Ureter (tissue), 1 donor: ENCODE results near the gene CLDN6. TPM values are rescaled to one million over a fixed set of nuclear protein-coding genes. Genes with fewer than 3 reads are reported as not detected.

Experiments
- DNase-seq: peaks from one replicate; pipeline ENCODE4 v3.0.0-alpha.2; 2020; ENCODE audit warnings: low spot score
- total RNA-seq: library from RNA; stranded (reverse); gene quantifications from one replicate; pipeline ENCODE4 v1.2.4, GENCODE V29; 2023
- donor health status: DM: yes; HTN: yes; CAD: no.

CLDN6 gene
- total RNA-seq, 1 donor from 2014 or later = not detected

DNA sequence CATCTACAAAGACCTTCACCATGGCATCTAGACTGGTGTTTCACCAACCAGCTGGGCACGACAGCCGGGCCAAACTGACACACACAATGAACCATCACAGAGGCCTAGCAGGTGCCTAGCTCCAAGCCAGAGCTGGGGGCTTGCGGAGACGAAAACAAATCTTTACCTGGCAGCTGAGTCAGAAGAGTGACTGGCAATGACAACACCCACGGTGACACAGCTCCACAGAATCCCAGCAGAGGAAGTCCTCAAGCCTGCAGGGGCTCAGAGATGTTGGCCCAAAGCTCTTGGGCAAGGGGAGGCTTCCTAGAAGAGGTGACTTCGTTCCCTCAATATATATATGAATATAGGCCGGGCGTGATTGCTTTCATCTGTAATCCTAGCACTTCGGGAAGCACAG lies 33.5 kb upstream of the CLDN6 start:
- no peak for DNase-seq

- DNase-seq = no peak
These were observed 33.0 kb upstream of the CLDN6 start for GRCh38 chr16:3051009-3051408.

DNA sequence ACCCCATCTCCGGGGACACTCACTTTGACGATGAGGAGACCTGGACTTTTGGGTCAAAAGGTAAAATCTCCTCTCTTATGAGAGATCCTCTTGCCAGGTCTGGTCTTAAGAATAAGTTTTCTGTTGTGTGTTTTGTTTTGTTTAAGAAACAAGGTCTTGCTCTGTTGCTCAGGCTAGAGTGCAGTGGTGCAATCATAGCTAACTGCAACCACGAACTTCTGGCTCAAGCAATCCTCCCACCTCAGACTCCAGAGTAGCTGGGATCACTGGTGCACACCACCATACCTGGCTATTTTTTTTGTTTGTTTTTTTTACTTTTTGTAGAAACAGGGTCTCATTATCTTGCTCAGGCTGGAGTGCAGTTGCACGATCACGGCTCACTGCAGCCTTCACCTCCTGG lies 32.5 kb upstream of the CLDN6 start:
- DNase-seq = no peak

- DNase-seq = no peak
These were observed 32.0 kb upstream of the CLDN6 start for GRCh38 chr16:3049921-3050481.

DNA sequence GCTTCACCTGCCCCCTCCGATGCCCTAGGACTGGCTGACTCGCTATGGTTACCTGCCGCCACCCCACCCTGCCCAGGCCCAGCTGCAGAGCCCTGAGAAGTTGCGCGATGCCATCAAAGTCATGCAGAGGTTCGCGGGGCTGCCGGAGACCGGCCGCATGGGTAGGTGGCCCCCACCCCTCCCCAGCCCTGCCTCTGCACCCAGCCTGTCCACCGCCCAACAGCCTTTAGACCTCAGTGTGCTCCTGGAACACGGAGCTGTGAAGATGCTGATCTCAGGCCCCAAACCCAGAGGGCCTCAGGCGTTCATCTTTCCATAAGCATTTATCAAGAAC lies 29.4 kb upstream of the CLDN6 start:
- no peak for DNase-seq

DNA sequence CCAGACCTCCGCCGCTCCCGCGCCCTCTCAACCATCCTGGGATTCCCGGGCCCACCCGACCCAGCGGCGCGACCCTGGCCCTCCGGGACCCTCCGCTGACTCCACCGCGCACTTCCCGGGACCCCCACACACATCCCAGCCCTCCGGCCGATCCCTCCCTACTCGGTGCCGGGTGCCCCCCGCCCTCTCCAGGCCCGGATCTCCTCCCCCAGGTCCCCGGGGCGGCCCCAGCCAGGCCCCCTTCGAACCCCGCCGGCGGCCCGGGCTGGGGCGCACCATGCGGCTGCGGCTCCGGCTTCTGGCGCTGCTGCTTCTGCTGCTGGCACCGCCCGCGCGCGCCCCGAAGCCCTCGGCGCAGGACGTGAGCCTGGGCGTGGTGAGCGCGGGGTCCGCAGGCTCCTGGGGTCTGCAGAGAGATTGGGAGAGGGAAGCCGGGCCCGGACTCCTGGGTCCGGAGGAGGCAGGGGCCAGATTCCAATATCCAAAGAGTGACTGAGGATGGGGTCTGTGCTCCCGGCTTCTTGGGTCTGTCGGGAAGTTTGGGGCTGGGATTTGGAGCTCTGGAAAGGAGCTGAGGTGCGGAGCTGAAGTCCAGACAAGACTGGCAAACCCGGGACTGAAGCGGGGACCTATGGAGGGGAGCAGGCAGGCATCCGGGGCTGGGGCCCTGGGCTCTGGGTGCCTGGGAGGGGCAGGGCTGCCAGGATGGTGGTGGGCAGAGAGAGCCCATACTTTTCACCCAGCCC lies 28.8 kb upstream of the CLDN6 start:
- DNase-seq = no peak

DNA sequence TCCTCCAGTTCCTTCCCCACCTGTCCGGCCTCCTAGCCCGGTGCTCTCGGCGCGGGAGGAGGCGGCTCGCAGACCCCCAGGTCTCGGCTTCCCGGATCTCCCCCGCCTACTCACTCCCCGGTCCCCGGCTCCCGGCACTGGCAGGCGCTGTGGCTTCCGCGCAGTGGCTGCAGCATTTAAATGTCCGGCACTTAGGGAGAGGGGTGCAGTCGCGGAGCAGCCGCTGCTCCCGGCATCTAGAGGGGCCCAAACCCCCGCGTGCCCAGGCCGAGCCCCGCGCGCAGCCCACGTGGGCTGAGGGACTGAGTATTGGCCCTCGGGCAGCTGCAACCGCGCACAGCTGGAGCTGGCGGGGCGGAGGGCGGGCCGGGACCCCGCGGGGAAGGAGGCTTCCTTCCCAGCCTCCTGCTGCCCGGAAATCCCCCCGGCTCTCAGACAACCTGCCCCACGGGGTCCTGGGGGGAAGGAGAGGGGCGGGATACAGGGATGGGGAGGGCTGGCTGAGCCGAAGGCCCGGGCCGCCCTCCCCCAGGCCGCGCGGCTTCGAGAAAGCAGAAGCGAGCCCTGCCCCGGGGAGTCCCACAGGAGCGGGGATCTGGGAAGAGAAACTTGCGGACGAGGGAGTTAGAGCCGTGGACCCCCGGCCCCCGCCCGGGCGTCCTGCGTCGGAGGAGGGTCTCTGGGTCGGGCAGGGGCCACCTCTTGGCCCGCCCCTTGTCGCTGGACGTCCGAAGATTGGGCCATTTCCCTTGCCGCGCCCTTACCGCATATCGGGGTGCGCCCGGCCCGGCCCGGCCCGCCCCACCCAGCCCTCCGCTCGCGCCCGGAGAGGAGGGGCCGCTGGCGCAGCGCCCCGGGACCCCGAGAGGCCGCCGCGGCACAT lies 28.0 kb upstream of the CLDN6 start, which contains the start of gene MMP25:
Gene MMP25, plus strand, starts transcription at position 804 of the 883 bp plus-strand sequence. CDS start 357 bp downstream, outside the sequence.
- DNase-seq = no peak

DNA sequence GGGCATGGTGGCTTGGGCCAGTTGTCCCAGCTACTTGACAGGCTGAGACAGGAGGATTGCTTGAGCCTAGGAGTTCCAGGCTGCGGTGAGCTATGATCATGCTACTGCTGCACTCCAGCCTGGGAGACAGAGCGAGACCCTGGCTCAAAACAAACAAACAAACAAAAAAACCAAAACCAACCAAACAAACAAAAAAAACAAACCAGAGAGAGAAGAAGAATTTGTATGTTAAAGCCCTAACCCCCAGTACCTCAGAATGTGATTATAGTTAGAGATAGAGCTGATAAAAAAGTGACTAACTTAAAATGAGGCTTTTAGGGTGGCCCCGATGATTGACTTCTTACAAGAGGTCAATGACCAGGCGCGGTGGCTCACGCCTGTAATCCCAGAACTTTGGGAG lies 26.7 kb upstream of the CLDN6 start:
- no peak for DNase-seq

GRCh38 chr16:3042376-3042775 lies 24.4 kb upstream of the CLDN6 start:
- DNase-seq = no peak

DNA sequence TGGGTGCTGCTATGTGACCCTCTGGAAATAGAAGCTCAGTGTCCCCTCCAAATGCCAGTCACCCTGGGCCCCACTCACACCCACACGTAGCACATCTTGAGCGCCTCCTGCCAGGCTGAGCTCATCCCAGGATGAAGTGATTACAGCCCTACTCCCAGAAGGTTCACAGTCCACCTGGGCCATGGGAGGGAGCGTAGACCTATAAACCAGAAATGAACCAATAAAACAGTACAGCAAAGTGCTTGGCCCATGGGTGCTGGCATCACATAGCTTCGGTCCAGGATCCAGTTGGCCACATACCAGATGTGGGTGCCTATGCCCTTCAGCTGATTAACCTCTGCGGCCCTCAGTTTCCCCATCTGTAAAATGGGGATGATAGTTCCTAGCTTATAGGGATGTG lies 20.9 kb upstream of the CLDN6 start:
- no peak for DNase-seq

DNA sequence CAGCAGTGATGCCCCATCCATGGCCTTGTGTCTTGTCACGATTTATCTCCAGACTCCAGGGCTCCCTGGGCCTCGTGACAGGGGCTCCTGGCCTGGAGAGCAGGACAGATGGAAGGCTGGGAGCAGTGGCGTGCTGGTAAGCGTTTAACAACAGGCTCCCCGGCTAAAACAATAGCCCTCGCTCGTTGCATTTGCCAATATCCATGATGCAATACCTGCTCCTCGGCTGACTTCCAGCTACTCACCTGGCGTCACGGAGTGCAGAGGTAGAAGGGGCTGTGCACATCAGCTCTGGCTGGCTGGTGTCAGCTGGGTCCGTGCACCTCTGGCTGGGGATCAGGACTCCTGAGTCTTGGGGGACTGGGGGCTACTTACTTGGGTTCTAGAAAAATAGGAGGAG lies 20.3 kb upstream of the CLDN6 start:
- no peak for DNase-seq

- no peak for DNase-seq
These were observed 18.8 kb upstream of the CLDN6 start, which contains the start of gene BICDL2 for GRCh38 chr16:3036726-3037315. Gene BICDL2 (minus strand): TSS chr16:3036944. CDS start chr16:3035496, 1,448 bp downstream.

GRCh38 chr16:3035972-3036725 lies 18.2 kb upstream of the CLDN6 start:
- DNase-seq = peak; percentile 68

DNA sequence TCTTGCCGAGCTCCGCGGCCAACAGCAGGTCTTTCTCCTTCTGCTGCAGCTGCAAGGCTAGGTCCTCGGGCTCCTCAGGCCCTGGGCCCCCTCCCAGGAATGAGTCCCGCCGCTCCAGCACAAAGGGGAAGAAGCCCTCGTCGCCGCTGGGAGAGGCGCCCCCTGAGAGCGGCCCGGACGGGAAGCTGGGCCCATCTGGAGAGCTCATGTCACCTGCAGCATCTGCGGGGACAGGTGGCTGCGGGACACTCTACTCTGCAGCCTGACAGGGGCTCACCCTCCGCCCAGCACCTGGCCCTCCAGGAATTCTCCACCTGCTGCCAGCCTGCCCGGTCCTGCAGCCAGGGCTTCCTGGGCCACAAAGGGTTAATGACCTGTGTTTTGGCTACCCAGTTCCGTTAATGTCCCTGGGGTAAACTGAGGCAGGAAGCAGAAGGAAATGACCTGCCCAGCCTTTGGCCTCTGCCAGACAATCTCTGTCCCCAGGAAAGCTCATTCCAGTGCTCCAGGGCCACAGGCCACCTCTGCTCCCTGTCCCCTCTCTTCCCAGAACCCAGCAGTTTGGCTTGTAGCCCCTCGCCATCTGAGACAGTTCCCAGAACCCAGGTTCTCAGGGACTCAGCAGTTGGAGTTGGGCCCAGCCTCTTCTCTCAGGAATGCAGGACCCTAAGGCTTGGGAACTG lies 17.4 kb upstream of the CLDN6 start:
- no peak for DNase-seq

- no peak for DNase-seq
These were observed 14.6 kb upstream of the CLDN6 start for GRCh38 chr16:3032624-3033023.

DNA sequence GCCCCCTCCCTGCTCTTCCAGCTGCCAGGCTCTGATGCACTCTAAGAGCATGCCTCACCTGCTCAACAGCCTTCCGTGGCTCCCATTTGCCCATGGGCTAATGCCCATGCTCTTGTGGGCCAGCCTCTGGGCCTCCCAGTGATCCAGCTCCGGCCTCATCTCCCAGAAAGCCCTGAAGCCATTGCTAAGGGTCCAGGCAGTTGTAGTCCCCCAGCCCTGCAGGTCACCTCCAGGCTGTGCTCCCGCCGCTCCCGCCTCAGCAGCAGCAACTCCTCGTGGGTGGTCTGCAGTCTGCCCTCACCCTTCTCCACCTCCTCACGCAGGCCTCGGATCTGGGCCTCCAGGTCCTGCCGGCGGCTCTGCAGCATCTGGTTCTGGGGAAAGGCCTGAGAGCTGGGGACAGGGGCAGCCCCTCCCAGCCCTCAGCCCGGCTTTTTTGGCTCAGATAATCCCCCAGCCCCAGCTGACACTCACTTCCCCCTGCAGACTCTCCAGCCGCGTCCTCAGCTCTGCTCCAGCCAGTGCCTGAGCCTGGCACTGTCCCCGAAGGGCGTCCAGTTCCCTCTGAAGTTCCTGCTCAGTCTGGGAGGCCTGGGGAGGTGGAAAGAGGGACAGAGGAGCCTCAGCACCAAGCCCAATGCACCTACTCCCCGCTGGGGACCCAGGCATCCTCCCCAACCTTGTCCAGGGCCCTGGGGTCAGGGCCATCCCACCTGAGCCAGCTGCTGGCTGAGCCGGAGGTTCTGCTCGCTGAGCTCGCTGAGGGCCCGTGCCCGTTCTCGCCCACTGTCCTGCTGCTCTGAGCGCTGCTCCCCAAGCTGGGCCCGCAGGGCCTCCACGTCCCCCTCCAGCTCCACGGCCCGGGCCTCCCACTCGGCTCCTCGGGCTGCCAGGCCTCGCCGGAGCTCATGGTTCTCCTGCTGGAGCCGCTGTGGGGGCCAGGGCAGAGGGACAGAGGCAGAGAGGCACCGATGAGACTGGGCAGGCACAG lies 12.5 kb upstream of the CLDN6 start:
- no peak for DNase-seq

GRCh38 chr16:3029491-3030221 lies 11.7 kb upstream of the CLDN6 start:
- DNase-seq = no peak

- DNase-seq = no peak
These were observed 10.8 kb upstream of the CLDN6 start for GRCh38 chr16:3028716-3029319.
